ENCODE data around the gene ATF7IP. TPM values are rescaled to one million over a fixed set of nuclear protein-coding genes. Genes with fewer than 3 reads are reported as not detected.

ATF7IP gene
- total RNA-seq, 1 experiment from 2014 or later = 61.6 TPM

GRCh38 chr12:14416658-14417057 lies 51.2 kb downstream of the ATF7IP start:
- Histone ChIP-seq H3K4me1 (peaks cover 17% of the 10 kb centered on the region), H3K9me3 (replicated peaks) (peaks cover 9% of the 10 kb centered on the region), H3K27me3 (no peaks in the 10 kb centered on the region), H3K4me3 (peak overlapping the region; percentile 12; the same call in 1 of the 2 replicates), H3K36me3 (peaks cover 9% of the 10 kb centered on the region; the same call in 1 of the 2 replicates), H3K27ac (peak overlapping the region; percentile 58)
- peak; percentile 76 to 93 for DNase-seq

- peak overlapping the region; percentile 12 for H3K4me3 ChIP-seq
- no peaks in the 10 kb centered on the region for H3K27me3 ChIP-seq
- peak; percentile 78 to 90 for DNase-seq
- peaks cover 15% of the 10 kb centered on the region; the same call in 1 of the 2 replicates for H3K36me3 ChIP-seq
- H3K9me3 ChIP-seq (replicated peaks) = peaks cover 10% of the 10 kb centered on the region
- peak overlapping the region; percentile 58 for H3K27ac ChIP-seq
- H3K4me1 ChIP-seq = peaks cover 17% of the 10 kb centered on the region
Observed at GRCh38 chr12:14417715-14418114, 52.2 kb downstream of the ATF7IP start.

- Histone ChIP-seq H3K27me3 (no peaks in the 10 kb centered on the region), H3K4me1 (peaks cover 17% of the 10 kb centered on the region), H3K9me3 (replicated peaks) (peaks cover 10% of the 10 kb centered on the region), H3K4me3 (peak overlapping the region; percentile 12), H3K36me3 (peaks cover 15% of the 10 kb centered on the region; the same call in 1 of the 2 replicates), H3K27ac (peak overlapping the region; percentile 58)
- DNase-seq = peak in 1 of 2 experiments; percentile 33
Observed at GRCh38 chr12:14418451-14418890, 53.0 kb downstream of the ATF7IP start.

- H3K36me3 ChIP-seq = peaks cover 52% of the 10 kb centered on the region
- no peaks in the 10 kb centered on the region for H3K27me3 ChIP-seq
- H3K27ac ChIP-seq = no peak overlapping the region
- H3K4me3 ChIP-seq = no peak overlapping the region
- peaks cover 7% of the 10 kb centered on the region for H3K4me1 ChIP-seq
- no peak for DNase-seq
- H3K9me3 ChIP-seq (replicated peaks) = peaks cover 10% of the 10 kb centered on the region
Observed at GRCh38 chr12:14422516-14423230, 57.2 kb downstream of the ATF7IP start.

GRCh38 chr12:14424545-14424944 lies 59.1 kb downstream of the ATF7IP start:
- Histone ChIP-seq H3K9me3 (replicated peaks) (peaks cover 10% of the 10 kb centered on the region), H3K27me3 (no peaks in the 10 kb centered on the region), H3K36me3 (peaks cover 66% of the 10 kb centered on the region), H3K4me1 (no peaks in the 10 kb centered on the region), H3K4me3 (no peak overlapping the region), H3K27ac (no peak overlapping the region)
- no peak for DNase-seq

GRCh38 chr12:14426792-14427191 lies 61.3 kb downstream of the ATF7IP start:
- no peak for DNase-seq
- H3K4me3 ChIP-seq = no peak overlapping the region
- no peaks in the 10 kb centered on the region for H3K4me1 ChIP-seq
- peaks cover 73% of the 10 kb centered on the region for H3K36me3 ChIP-seq
- no peaks in the 10 kb centered on the region; the same call in 1 of the 2 replicates for H3K9me3 ChIP-seq (replicated peaks)
- H3K27me3 ChIP-seq = no peaks in the 10 kb centered on the region
- no peak overlapping the region for H3K27ac ChIP-seq

- Histone ChIP-seq H3K27ac (no peak overlapping the region), H3K27me3 (no peaks in the 10 kb centered on the region), H3K4me3 (no peak overlapping the region), H3K4me1 (no peaks in the 10 kb centered on the region), H3K36me3 (peaks cover 74% of the 10 kb centered on the region), H3K9me3 (replicated peaks) (no peaks in the 10 kb centered on the region)
- DNase-seq = no peak
Observed at GRCh38 chr12:14427929-14428328, 62.4 kb downstream of the ATF7IP start.

GRCh38 chr12:14430394-14430986 lies 65.0 kb downstream of the ATF7IP start:
- Histone ChIP-seq H3K4me1 (no peaks in the 10 kb centered on the region), H3K36me3 (peaks cover 63% of the 10 kb centered on the region), H3K9me3 (replicated peaks) (no peaks in the 10 kb centered on the region), H3K4me3 (no peak overlapping the region), H3K27ac (no peak overlapping the region), H3K27me3 (no peaks in the 10 kb centered on the region)
- no peak for DNase-seq

- H3K27me3 ChIP-seq = no peaks in the 10 kb centered on the region
- peaks cover 65% of the 10 kb centered on the region for H3K36me3 ChIP-seq
- no peak overlapping the region for H3K27ac ChIP-seq
- no peak for DNase-seq
- H3K9me3 ChIP-seq (replicated peaks) = no peaks in the 10 kb centered on the region
- H3K4me1 ChIP-seq = no peaks in the 10 kb centered on the region
- no peak overlapping the region for H3K4me3 ChIP-seq
Observed at GRCh38 chr12:14431975-14432374, 66.5 kb downstream of the ATF7IP start.

- no peaks in the 10 kb centered on the region for H3K4me1 ChIP-seq
- H3K27me3 ChIP-seq = no peaks in the 10 kb centered on the region
- peaks cover 63% of the 10 kb centered on the region for H3K36me3 ChIP-seq
- H3K9me3 ChIP-seq (replicated peaks) = no peaks in the 10 kb centered on the region
- H3K4me3 ChIP-seq = no peak overlapping the region
- no peak overlapping the region for H3K27ac ChIP-seq
- no peak for DNase-seq
Observed at GRCh38 chr12:14435627-14436026, 70.1 kb downstream of the ATF7IP start.

GRCh38 chr12:14442221-14442881 lies 76.9 kb downstream of the ATF7IP start:
- H3K36me3 ChIP-seq = peaks cover 72% of the 10 kb centered on the region
- no peak overlapping the region for H3K4me3 ChIP-seq
- H3K27me3 ChIP-seq = no peaks in the 10 kb centered on the region
- no peak for DNase-seq
- no peaks in the 10 kb centered on the region for H3K9me3 ChIP-seq (replicated peaks)
- no peak overlapping the region for H3K27ac ChIP-seq
- H3K4me1 ChIP-seq = no peaks in the 10 kb centered on the region

- no peaks in the 10 kb centered on the region for H3K9me3 ChIP-seq (replicated peaks)
- no peak overlapping the region for H3K27ac ChIP-seq
- no peak for DNase-seq
- H3K27me3 ChIP-seq = no peaks in the 10 kb centered on the region
- peaks cover 75% of the 10 kb centered on the region for H3K36me3 ChIP-seq
- H3K4me3 ChIP-seq = no peak overlapping the region
- no peaks in the 10 kb centered on the region for H3K4me1 ChIP-seq
Observed at GRCh38 chr12:14443531-14443930, 78.0 kb downstream of the ATF7IP start.

GRCh38 chr12:14450479-14450878 lies 85.0 kb downstream of the ATF7IP start:
- DNase-seq = no peak
- H3K27me3 ChIP-seq = no peaks in the 10 kb centered on the region
- H3K9me3 ChIP-seq (replicated peaks) = no peaks in the 10 kb centered on the region
- no peak overlapping the region for H3K27ac ChIP-seq
- H3K36me3 ChIP-seq = peaks cover 67% of the 10 kb centered on the region
- H3K4me1 ChIP-seq = no peaks in the 10 kb centered on the region
- H3K4me3 ChIP-seq = no peak overlapping the region

GRCh38 chr12:14452336-14452735 lies 86.9 kb downstream of the ATF7IP start:
- Histone ChIP-seq H3K4me1 (no peaks in the 10 kb centered on the region), H3K9me3 (replicated peaks) (no peaks in the 10 kb centered on the region), H3K27me3 (no peaks in the 10 kb centered on the region), H3K4me3 (no peak overlapping the region), H3K36me3 (peaks cover 66% of the 10 kb centered on the region), H3K27ac (no peak overlapping the region)
- no peak for DNase-seq

- Histone ChIP-seq H3K4me1 (no peaks in the 10 kb centered on the region), H3K9me3 (replicated peaks) (no peaks in the 10 kb centered on the region), H3K4me3 (no peak overlapping the region), H3K27me3 (no peaks in the 10 kb centered on the region), H3K27ac (no peak overlapping the region), H3K36me3 (peaks cover 66% of the 10 kb centered on the region)
- no peak for DNase-seq
Observed at GRCh38 chr12:14452865-14453264, 87.4 kb downstream of the ATF7IP start.

Measured in SJCRH30 (cell line).